Esophagus muscularis mucosa (tissue), 4 donors: ENCODE results near the gene COL5A3.

Experiments
- EP300 ChIP-seq: sonication (generic); formaldehyde crosslinking; IDR thresholded peaks from one replicate; pipeline ENCODE4 v1.6.1; 2017; ENCODE audit warnings: antibody characterized with exemption
- POLR2A ChIP-seq: fragments of 450-650 bp; IDR thresholded peaks from one replicate; pipeline ENCODE4 v1.6.1; 2017; ENCODE audit warnings: antibody characterized with exemption, moderate library complexity, mild to moderate bottlenecking, low read depth
- TF ChIP-seq, protein P1 (sequence below), 3 experiments: fragments of 200-600 bp in 2 of 3; fragments of 450-650 bp in 1 of 3; sonication (generic) in 2 of 3; IDR thresholded peaks; one replicate each; pipeline ENCODE4 v1.5.1; 2017 to 2019; ENCODE audit warnings: antibody characterized with exemption in 3 of 3, mild to moderate bottlenecking in 2 of 3, moderate library complexity in 1 of 3

DNA sequence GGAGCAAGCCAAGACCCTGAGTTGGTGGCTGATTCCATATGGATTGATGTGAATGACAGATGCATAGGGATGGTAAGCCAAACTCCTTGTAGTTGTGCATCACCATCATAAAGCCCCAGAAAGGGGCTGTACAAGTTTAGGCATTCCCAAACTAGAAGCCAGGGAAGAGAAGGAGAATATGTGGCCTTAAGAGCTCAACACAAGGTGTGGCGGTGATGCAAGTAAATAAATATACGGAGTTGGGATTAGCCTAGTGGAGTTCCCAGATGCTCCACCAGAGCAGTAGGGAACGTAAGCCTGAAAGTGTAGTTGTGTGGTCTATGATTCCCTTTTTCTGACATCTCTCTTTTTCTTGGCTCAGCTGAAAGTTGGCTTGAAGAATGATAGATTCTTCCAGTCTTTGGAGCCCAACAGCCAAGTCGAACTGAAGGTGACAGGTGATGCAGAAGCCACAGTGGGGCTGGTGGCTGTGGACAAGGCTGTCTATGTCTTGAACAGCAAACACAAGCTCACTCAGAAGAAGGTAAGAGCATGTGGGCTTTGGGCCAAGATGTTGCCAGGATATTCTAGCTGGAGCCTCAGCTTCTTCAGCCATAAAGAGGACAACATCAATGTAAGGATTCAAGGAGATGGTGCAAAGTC lies 33.1 kb upstream of the COL5A3 start:
- TF ChIP-seq, protein P1, sequence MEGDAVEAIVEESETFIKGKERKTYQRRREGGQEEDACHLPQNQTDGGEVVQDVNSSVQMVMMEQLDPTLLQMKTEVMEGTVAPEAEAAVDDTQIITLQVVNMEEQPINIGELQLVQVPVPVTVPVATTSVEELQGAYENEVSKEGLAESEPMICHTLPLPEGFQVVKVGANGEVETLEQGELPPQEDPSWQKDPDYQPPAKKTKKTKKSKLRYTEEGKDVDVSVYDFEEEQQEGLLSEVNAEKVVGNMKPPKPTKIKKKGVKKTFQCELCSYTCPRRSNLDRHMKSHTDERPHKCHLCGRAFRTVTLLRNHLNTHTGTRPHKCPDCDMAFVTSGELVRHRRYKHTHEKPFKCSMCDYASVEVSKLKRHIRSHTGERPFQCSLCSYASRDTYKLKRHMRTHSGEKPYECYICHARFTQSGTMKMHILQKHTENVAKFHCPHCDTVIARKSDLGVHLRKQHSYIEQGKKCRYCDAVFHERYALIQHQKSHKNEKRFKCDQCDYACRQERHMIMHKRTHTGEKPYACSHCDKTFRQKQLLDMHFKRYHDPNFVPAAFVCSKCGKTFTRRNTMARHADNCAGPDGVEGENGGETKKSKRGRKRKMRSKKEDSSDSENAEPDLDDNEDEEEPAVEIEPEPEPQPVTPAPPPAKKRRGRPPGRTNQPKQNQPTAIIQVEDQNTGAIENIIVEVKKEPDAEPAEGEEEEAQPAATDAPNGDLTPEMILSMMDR (IDR thresholded peaks at IDR 0.05): no peak
- no peak for TF ChIP-seq POLR2A
- TF ChIP-seq EP300: no peak
